Measurements from ENCODE around the gene JAZF1. TPM values are rescaled to one million over a fixed set of nuclear protein-coding genes. Genes with fewer than 3 reads are reported as not detected.

The JAZF1 gene
- total RNA-seq, 1 experiment from 2014 or later: 9.1 TPM

GRCh38 chr7:27808626-27809025 is 372.0 kb downstream of the JAZF1 start:
- no peaks in the 10 kb centered on the region for H3K27me3 Mint-ChIP-seq (ENCODE audit: low read depth)

More at GRCh38 chr7:27808626-27809025, 372.0 kb downstream of the JAZF1 start:
- Histone ChIP-seq H2BK20ac (ENCODE audit: low read depth, low read length, poor library complexity, severe bottlenecking) (no peak overlapping the region), H3K18ac (ENCODE audit: insufficient read length, low read depth, low read length) (no peak overlapping the region), H3K4me2 (ENCODE audit: insufficient read depth, insufficient read length, low read length) (no peak overlapping the region), H4K8ac (replicated peaks; ENCODE audit: insufficient read length, low read depth, low read length) (no peak overlapping the region), H4K91ac (ENCODE audit: insufficient read length, low read depth, low read length) (no peak overlapping the region), H3K23me2 (ENCODE audit: insufficient read length, low read depth, low read length, poor library complexity, severe bottlenecking) (no peaks in the 10 kb centered on the region), H3T11ph (ENCODE audit: low read length) (no peak overlapping the region), H4K5ac (ENCODE audit: insufficient read length, low read depth, low read length) (no peak overlapping the region), H3K23ac (ENCODE audit: insufficient read length, low read depth, low read length) (no peak overlapping the region), H2BK15ac (ENCODE audit: low read depth, low read length) (no peak overlapping the region), H2AFZ (ENCODE audit: low read length) (no peak overlapping the region), H3K79me1 (ENCODE audit: insufficient read depth, low read depth, low read length, poor library complexity, severe bottlenecking) (no peaks in the 10 kb centered on the region), H3K79me2 (ENCODE audit: insufficient read depth, low read length) (no peaks in the 10 kb centered on the region), H3K9ac (ENCODE audit: extremely low read depth, insufficient read length, low read length) (no peak overlapping the region), H2AK5ac (ENCODE audit: insufficient read length, low read length) (no peak overlapping the region), H3K56ac (ENCODE audit: insufficient read length, low read depth, low read length) (no peak overlapping the region), H3K27me3 (ENCODE audit: insufficient read depth, low read length) (no peaks in the 10 kb centered on the region), H2BK120ac (ENCODE audit: low read depth, low read length, poor library complexity, severe bottlenecking) (no peak overlapping the region), H3K4ac (ENCODE audit: low read depth, low read length) (no peak overlapping the region), H3K4me1 (ENCODE audit: insufficient read depth, low read length) (no peaks in the 10 kb centered on the region), H2BK5ac (ENCODE audit: insufficient read length, low read length) (no peak overlapping the region), H3K27ac (ENCODE audit: insufficient read length, low read depth, low read length) (no peak overlapping the region), H3K9me3 (ENCODE audit: control insufficient read depth, low read depth, low read length) (no peaks in the 10 kb centered on the region), H2BK12ac (ENCODE audit: insufficient read length, low read depth, low read length) (no peak overlapping the region), H3K14ac (ENCODE audit: insufficient read depth, low read length) (no peak overlapping the region), H4K20me1 (ENCODE audit: control insufficient read depth, insufficient read depth, insufficient read length) (no peaks in the 10 kb centered on the region)
- H3K4me1 Mint-ChIP-seq: peaks cover 4 to 10% of the 10 kb centered on the region in 2 experiments
- no peak for DNase-seq
- TF ChIP-seq, protein P1, sequence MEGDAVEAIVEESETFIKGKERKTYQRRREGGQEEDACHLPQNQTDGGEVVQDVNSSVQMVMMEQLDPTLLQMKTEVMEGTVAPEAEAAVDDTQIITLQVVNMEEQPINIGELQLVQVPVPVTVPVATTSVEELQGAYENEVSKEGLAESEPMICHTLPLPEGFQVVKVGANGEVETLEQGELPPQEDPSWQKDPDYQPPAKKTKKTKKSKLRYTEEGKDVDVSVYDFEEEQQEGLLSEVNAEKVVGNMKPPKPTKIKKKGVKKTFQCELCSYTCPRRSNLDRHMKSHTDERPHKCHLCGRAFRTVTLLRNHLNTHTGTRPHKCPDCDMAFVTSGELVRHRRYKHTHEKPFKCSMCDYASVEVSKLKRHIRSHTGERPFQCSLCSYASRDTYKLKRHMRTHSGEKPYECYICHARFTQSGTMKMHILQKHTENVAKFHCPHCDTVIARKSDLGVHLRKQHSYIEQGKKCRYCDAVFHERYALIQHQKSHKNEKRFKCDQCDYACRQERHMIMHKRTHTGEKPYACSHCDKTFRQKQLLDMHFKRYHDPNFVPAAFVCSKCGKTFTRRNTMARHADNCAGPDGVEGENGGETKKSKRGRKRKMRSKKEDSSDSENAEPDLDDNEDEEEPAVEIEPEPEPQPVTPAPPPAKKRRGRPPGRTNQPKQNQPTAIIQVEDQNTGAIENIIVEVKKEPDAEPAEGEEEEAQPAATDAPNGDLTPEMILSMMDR (conservative IDR thresholded peaks at IDR 0.05): no peak
- no peak overlapping the region for H3K4me3 Mint-ChIP-seq
- no peaks in the 10 kb centered on the region for H3K9me3 Mint-ChIP-seq
- H3K36me3 Mint-ChIP-seq (ENCODE audit: insufficient read depth in 1 of 3, low read depth in 3 of 3): peaks cover 0 to 6% (median 0%) of the 10 kb centered on the region in 3 experiments; a peak in 1 of 7 replicates
- WGBS (ENCODE audit: extremely low coverage, insufficient read length, low lambda C conversion rate): no CpG with 5 or more reads among the region's 2 CpGs
- H3K27ac Mint-ChIP-seq: no peak overlapping the region
